HG03280 (cell line): ENCODE data around the gene CSNK1D.
"Not testable (repeated sequence)": the region's sequence is repeated elsewhere in the genome, so short reads cannot be mapped to it uniquely, and the experiment has no call there.

Experiments
- ATAC-seq: cut with Tn5 transposase; IDR thresholded peaks from one replicate; pipeline ENCODE4 v1.9.1; 2021; ENCODE audit warnings: mild to moderate bottlenecking, moderate library complexity; ENCODE audit not compliant: unreplicated experiment

Gene CSNK1D

GRCh38 chr17:82217120-82217529 lies 56.4 kb downstream of the CSNK1D start:
- ATAC-seq = no peak

GRCh38 chr17:82216301-82217119 lies 57.0 kb downstream of the CSNK1D start:
- no peak for ATAC-seq

GRCh38 chr17:82215972-82216300 lies 57.6 kb downstream of the CSNK1D start:
- ATAC-seq = no peak

- no peak for ATAC-seq
These were observed 58.2 kb downstream of the CSNK1D start for GRCh38 chr17:82215095-82215971.

- ATAC-seq = no peak
These were observed 59.4 kb downstream of the CSNK1D start for GRCh38 chr17:82214012-82214628.

DNA sequence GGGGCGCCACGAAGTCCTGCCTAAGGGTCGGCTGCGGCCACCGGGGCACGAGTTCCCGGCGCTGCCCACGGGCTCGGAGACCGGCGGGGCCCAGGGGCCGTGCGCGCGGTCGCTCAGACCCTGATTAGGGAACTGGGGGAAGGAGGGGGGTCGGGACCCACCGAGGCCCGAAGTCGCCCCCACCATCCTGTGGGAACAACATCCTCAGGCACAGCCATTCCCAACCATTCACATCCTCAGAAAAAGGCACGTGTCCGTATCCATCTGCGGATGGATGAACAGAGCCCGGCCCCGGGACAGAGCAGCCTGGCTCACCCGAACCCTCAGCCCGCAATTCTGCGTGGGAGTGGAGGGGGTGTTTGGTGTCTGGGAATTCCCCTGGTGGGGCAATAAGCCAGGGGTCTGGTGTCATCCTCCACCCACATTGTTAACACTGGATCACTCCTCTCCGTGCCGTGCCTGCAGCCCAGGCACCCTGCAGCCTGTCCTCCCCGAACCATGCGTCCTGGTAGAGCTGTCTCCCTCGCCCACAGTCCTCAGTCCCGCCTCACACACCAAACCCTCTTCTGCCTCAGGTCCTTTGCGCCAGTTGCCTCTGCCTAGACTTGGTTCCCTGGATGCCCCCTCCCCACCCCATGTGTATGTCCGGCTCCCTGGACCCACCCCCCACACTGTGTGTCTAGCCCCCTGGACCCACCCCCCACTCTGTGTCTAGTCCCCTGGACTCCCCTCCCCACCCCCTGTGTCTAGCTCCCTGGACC lies 60.1 kb downstream of the CSNK1D start:
- no peak for ATAC-seq

GRCh38 chr17:82212331-82213250 lies 60.9 kb downstream of the CSNK1D start, which contains the start of gene CCDC57:
CCDC57 (minus strand) TSS chr17:82212842; CDS start chr17:82201944, 10,898 bp downstream.
- peak; percentile 67 for ATAC-seq

DNA sequence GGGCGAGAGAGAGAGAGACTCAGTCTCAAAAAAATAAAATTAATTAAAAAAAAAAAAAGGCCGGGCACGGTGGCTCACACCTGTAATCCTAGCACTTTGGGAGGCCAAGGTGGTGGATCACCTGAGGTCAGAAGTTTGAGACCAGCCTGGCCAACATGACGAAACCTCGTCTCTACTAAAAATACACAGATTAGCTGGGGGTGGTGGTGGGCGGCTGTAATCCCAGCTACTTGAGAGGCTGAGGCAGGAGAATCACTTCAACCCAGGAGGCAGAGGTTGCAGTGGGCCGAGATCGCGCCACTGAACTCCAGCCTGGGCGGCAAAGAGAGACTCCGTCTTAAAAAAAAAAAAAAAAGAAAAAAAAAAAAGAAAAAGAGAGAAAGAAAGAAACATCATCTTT lies 62.8 kb downstream of the CSNK1D start:
- not testable (repeated sequence) for ATAC-seq

- no peak for ATAC-seq
These were observed 67.6 kb downstream of the CSNK1D start for GRCh38 chr17:82205720-82206508.

DNA sequence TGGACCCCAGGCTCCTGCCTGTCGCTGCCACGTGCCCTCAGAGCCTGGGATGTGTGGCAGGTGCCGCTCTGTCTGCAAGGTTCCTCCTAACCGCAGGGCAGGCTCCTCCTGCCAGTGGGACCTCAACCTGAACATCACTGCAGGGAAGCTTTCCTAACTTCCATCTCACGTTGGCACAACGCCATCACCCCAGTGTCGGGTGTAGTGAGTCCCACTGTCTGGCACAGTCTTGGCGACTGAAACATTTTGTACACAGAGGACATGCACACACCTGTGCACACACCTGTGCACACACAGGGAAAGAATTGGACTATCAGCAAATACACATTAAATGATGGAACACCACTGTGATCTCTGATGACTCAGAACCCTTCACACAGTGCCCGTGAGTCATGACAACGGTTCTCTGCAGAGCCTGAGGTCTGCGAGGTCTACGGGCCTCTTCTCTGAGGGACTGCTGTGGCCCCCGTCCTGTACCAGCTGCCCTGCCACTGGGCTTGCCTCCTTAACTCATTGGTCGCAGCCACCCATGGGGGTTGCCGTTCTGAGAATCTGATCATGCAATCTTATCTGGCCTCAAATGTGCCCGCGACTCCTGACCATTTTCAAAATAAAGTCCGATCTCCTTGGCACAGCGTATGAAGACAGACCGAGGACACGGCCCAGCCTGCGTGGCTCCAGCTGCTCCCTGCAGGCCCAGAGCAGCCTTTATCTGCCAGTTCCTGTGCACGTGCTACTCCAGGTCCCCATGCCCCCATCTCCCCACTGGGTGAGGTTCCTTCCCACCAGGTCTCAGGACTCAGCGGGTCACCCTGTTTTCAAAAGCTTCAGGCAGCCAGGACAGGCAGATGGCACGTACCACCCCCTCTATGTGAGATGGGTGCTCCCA lies 68.4 kb downstream of the CSNK1D start:
- ATAC-seq = no peak

GRCh38 chr17:82203920-82204319 lies 69.6 kb downstream of the CSNK1D start:
- ATAC-seq = no peak

DNA sequence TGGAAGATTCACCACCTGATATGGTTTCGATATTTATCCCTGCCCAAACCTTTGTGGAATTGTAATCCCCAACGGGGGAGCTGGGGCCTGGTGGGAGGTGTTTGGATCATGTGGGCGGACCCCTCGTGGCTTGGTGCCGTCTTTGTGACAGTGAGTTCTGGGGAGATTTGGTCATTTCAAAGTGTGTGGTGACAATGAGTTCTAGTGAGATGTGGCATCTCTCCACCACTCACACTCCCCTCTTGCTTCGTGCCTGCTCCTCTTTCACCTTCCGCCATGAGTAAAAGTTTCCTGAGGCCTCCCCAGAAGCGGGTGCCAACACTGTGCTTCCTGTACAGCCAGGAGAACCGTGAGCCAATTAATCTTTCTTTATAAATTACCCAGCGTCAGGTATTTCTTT lies 70.5 kb downstream of the CSNK1D start:
- ATAC-seq = no peak

DNA sequence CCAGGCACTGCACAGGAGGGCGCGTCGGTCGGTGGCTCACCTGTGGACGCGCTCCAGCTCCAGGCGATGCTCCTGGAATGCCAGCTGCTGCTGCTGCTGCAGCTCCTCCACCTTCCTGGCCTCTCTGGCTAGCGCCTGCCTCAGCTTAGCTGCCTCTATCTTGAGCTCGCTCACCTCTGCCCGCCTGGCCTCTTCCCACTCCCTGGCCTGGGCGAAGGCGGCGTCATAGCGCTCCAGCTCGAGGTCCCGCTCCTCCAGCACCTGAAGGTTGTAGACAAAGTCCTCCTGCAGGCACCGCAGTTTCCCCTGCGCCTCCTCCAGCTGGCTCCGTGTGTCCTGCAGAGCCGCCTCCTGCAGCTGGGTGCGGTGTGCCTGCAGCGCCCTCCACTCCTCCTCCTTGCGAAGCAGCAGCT lies 72.0 kb downstream of the CSNK1D start:
- no peak for ATAC-seq

DNA sequence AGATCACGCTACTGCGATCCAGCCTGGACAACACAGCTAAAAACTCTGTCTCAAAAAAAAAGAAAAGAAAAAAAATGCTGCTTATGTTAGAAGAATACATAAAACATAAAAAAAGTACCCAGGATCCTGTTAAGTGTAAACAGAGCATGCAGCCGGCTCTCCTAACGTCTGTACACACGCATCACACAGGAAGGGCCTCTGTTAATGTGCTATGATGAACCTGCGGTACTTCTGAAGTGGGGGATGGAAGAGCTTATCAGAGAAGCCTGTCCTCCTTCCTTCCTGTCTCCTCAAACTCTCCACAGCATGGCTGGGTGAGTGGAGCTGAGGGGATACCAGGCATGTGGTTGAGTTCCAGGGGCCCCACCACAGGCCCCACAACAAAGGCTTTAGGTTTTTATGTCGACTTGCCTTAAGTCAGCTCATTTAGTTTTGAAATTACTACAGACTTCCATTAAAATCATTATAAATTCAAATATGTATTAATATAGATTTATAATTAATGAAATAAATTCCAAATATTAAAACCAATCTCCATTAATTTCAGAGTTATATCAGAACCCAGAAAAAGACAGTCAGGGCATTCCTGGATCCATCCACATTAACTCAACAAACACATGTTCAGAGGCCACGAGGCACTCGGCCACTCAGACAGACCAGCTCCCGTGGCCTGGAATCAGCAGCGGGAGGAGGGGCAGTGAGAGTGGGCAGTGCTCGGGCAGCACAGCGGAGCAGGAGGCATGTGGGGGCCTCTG lies 72.6 kb downstream of the CSNK1D start:
- no peak for ATAC-seq

DNA sequence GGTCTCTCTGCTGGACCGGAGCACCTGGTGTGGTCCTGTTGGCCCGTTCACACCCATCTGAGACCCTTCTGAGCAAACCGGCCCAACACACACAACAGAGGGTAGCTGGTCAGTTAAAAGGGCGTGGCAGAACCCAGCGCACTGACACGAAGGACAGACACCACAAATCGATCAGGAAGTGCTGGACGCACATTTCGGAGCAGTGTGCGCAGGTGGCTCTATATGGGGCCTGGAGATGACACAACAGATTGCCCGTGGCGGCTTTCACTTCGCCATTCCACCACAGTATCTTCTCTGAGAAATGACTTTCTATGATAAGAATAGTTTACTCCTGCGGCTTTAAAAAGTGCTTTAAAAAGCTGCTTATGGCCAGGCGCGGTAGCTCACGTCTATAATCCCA lies 73.4 kb downstream of the CSNK1D start:
- ATAC-seq = no peak

GRCh38 chr17:82199496-82199895 lies 74.0 kb downstream of the CSNK1D start:
- ATAC-seq = no peak

DNA sequence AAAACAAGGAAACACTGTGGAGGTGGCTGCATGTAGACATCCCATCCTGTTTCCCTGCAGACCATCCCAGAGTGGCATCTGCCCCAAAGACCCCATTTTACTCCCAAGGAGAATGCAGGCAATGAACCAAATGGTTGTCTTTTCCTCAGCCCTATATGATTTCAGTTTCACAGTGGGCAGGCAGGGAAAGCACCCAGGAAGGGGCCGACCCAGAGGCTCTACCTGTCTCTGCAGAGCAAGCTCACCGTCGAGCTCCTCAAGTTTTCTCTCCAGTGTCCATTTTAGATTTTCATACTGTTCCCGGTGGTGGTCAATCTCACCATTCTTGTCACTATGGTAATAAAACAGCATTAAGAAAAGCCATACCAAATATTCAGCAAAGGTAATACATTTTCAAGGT lies 75.4 kb downstream of the CSNK1D start:
- ATAC-seq = no peak
